Esophagus muscularis mucosa (tissue), 4 donors: ENCODE measurements around the gene FAM228A. TPM values are rescaled to one million over a fixed set of nuclear protein-coding genes. Genes with fewer than 3 reads are reported as not detected.

Experiments
- DNase-seq: peaks from one replicate; pipeline ENCODE4 v3.0.0-alpha.2; 2017; ENCODE audit errors: extremely low spot score
- H3K27ac ChIP-seq, 4 donors: fragments of 200-600 bp; sonication (generic); replicated peaks in 1 of 4; 1 replicate in 3 of 4; 2 replicates in 1 of 4; pipeline ENCODE4 v1.5.1; 2016 to 2019; ENCODE audit warnings: mild to moderate bottlenecking in 1 of 4
- H3K27me3 ChIP-seq, 4 donors: fragments of 200-600 bp; sonication (generic); one replicate each; pipeline versions ENCODE4 v1.5.1 to v1.6.0; 2016 to 2019
- H3K36me3 ChIP-seq, 4 donors: fragments of 200-600 bp; sonication (generic); one replicate each; pipeline ENCODE4 v1.5.1; 2016 to 2019
- H3K4me1 ChIP-seq, 4 donors: fragments of 200-600 bp; sonication (generic); one replicate each; pipeline ENCODE4 v1.5.1; 2016 to 2019
- H3K4me3 ChIP-seq, 4 donors: fragments of 200-600 bp; sonication (generic); 1 replicate in 2 of 4; 2 replicates in 2 of 4; pipeline ENCODE4 v1.5.1; 2016 to 2019; ENCODE audit warnings: mild to moderate bottlenecking in 4 of 4, moderate library complexity in 1 of 4
- H3K9me3 ChIP-seq, 4 donors: fragments of 200-600 bp; sonication (generic); 1 replicate in 3 of 4; 2 replicates in 1 of 4; pipeline ENCODE4 v1.5.1; 2016 to 2019
- CTCF ChIP-seq, 3 experiments: fragments of 200-600 bp in 2 of 3; fragments of 450-650 bp in 1 of 3; sonication (generic) in 2 of 3; IDR thresholded peaks; one replicate each; pipeline ENCODE4 v1.5.1; 2017 to 2019; ENCODE audit warnings: antibody characterized with exemption in 3 of 3, mild to moderate bottlenecking in 2 of 3, moderate library complexity in 1 of 3
- EP300 ChIP-seq: sonication (generic); formaldehyde crosslinking; IDR thresholded peaks from one replicate; pipeline ENCODE4 v1.6.1; 2017; ENCODE audit warnings: antibody characterized with exemption
- POLR2A ChIP-seq: fragments of 450-650 bp; IDR thresholded peaks from one replicate; pipeline ENCODE4 v1.6.1; 2017; ENCODE audit warnings: antibody characterized with exemption, moderate library complexity, mild to moderate bottlenecking, low read depth
- POLR2AphosphoS5 ChIP-seq, 2 donors: sonication (generic); formaldehyde crosslinking; IDR thresholded peaks; one replicate each; pipeline ENCODE4 v1.6.1; 2017; ENCODE audit warnings: antibody characterized with exemption in 2 of 2
- WGBS: methylation state at CpG from one replicate; pipeline ENCODE4 v1.1.5; 2018; 5-methylcytosine and 5-hydroxymethylcytosine counted together
- intact Hi-C: fragments of 100-400 bp; cut with DNase I; formaldehyde crosslinking; loops from one replicate; pipeline ENCODE4 v1.15.1; 2023
- total RNA-seq, 4 donors: library from RNA; depleted of rRNA; stranded (reverse); fragments of >200 nt; gene quantifications; one replicate each; pipeline versions ENCODE4 v1.1.0 to v1.2.1, GENCODE V29; 2016

The FAM228A gene
- total RNA-seq, 4 donors from 2014 or later: 1.1 to 3.3 (median 2.6) TPM

GRCh38 chr2:24214880-24215279 lies 40.0 kb downstream of the FAM228A start:
- Histone ChIP-seq H3K36me3 (peaks cover 49 to 96% (median 79%) of the 10 kb centered on the region in 4 donors), H3K4me1 (no peaks in the 10 kb centered on the region), H3K27me3 (no peaks in the 10 kb centered on the region), H3K9me3 (no peaks in the 10 kb centered on the region), H3K27ac (no peak overlapping the region), H3K4me3 (no peak overlapping the region)
- no peak for DNase-seq
- intact Hi-C loops: no loop called here
- TF ChIP-seq EP300 (no peak), POLR2A (no peak), CTCF (IDR thresholded peaks at IDR 0.05) (no peak), POLR2AphosphoS5 (IDR thresholded peaks at IDR 0.05) (no peak)
- 93% methylated on average over 3 of the region's 3 CpGs for WGBS

- peaks cover 29 to 69% (median 64%) of the 10 kb centered on the region in 4 donors for H3K36me3 ChIP-seq
- whole genome bisulfite sequencing: 88% methylated on average over 20 of the region's 20 CpGs
- no peak overlapping the region for H3K4me3 ChIP-seq
Measured at GRCh38 chr2:24220554-24221291, 45.9 kb downstream of the FAM228A start.

GRCh38 chr2:24221343-24222050 lies 46.6 kb downstream of the FAM228A start:
- no peak overlapping the region for H3K4me3 ChIP-seq
- peak; percentile 42 for DNase-seq
- no peak for TF ChIP-seq CTCF (IDR thresholded peaks at IDR 0.05)
- no peak for TF ChIP-seq POLR2AphosphoS5 (IDR thresholded peaks at IDR 0.05)
- no peak for TF ChIP-seq EP300
- TF ChIP-seq POLR2A: no peak
- no peaks in the 10 kb centered on the region for H3K9me3 ChIP-seq
- no peaks in the 10 kb centered on the region for H3K27me3 ChIP-seq
- H3K4me1 ChIP-seq: no peaks in the 10 kb centered on the region
- 87% methylated on average over 6 of the region's 6 CpGs for WGBS
- intact Hi-C loops: no loop called here
- peaks cover 21 to 65% (median 62%) of the 10 kb centered on the region in 4 donors for H3K36me3 ChIP-seq
- H3K27ac ChIP-seq: no peak overlapping the region

More at GRCh38 chr2:24220554-24221291, 45.9 kb downstream of the FAM228A start:
- peak; percentile 39 for DNase-seq
- no peaks in the 10 kb centered on the region for H3K4me1 ChIP-seq
- intact Hi-C loops: no loop called here
- no peaks in the 10 kb centered on the region for H3K27me3 ChIP-seq
- no peak overlapping the region for H3K27ac ChIP-seq
- TF ChIP-seq CTCF (IDR thresholded peaks at IDR 0.05): no peak
- TF ChIP-seq POLR2AphosphoS5 (IDR thresholded peaks at IDR 0.05): no peak
- TF ChIP-seq POLR2A: no peak
- no peak for TF ChIP-seq EP300
- H3K9me3 ChIP-seq: no peaks in the 10 kb centered on the region

- no peaks in the 10 kb centered on the region for H3K27me3 ChIP-seq
- 77% methylated on average over 6 of the region's 6 CpGs for WGBS
- DNase-seq: peak; percentile 53
- no peak overlapping the region for H3K27ac ChIP-seq
- intact Hi-C loops: no loop called here
- peaks cover 20 to 52% (median 48%) of the 10 kb centered on the region in 4 donors for H3K36me3 ChIP-seq
- H3K4me3 ChIP-seq: no peak overlapping the region
- TF ChIP-seq CTCF (IDR thresholded peaks at IDR 0.05) (no peak), EP300 (no peak), POLR2AphosphoS5 (IDR thresholded peaks at IDR 0.05) (no peak), POLR2A (no peak)
- no peaks in the 10 kb centered on the region for H3K9me3 ChIP-seq
- no peaks in the 10 kb centered on the region for H3K4me1 ChIP-seq
Measured at GRCh38 chr2:24222946-24223345, 48.1 kb downstream of the FAM228A start.
